Measurements from ENCODE around the gene TBCEL.
"Not testable (repeated sequence)": the region's sequence is repeated elsewhere in the genome, so short reads cannot be mapped to it uniquely, and the experiment has no call there.

TBCEL gene

DNA sequence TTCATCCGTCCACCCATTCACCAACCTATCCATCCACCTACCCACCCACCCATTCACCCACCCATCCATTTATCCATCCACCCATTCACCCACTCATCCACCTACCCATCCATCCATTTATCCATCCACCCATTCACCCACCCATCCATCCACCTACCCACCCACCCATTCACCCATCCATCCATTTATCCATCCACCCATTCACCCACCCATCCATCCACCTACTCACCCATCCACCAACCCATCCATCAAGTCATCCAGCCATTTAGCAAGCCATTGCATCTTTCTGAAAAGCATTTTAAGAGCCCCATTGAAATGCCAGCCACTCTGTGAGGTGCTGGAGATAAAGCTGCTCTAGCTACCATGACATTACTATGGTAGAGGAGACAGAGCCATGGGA, 91.1 kb downstream of the TBCEL start:
- H3K4me1 Mint-ChIP-seq (ENCODE audit: low read depth); H3K27me3 Mint-ChIP-seq; H3K4me3 Mint-ChIP-seq; H3K36me3 Mint-ChIP-seq; H3K9me3 Mint-ChIP-seq (ENCODE audit: low read depth); H3K27ac Mint-ChIP-seq: not testable (repeated sequence)

DNA sequence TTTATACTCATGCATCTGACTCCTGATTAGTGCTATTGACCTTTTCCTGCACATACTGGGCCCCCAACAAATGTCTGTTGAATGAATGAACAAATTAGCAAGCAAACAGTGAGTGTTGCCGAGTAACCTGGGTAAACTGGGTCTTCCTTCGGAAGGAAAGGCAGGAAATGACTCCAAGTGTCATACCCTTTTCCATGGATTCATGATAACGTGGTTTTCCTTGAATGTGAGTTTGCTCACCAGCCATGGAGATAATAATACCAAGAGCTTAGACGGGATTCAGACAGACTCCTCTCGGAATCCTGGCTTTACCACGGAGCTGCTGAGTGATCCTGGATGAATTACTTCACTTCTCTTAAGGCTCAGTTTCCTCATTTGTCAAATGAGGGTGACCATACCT, 93.9 kb downstream of the TBCEL start:
- H3K9me3 Mint-ChIP-seq (ENCODE audit: low read depth), result no peaks in the 10 kb centered on the region
- H3K4me1 Mint-ChIP-seq (ENCODE audit: low read depth), result no peaks in the 10 kb centered on the region
- no peak overlapping the region for H3K27ac Mint-ChIP-seq
- no peaks in the 10 kb centered on the region for H3K36me3 Mint-ChIP-seq
- H3K27me3 Mint-ChIP-seq, result peaks cover 2% of the 10 kb centered on the region
- no peak overlapping the region for H3K4me3 Mint-ChIP-seq

DNA sequence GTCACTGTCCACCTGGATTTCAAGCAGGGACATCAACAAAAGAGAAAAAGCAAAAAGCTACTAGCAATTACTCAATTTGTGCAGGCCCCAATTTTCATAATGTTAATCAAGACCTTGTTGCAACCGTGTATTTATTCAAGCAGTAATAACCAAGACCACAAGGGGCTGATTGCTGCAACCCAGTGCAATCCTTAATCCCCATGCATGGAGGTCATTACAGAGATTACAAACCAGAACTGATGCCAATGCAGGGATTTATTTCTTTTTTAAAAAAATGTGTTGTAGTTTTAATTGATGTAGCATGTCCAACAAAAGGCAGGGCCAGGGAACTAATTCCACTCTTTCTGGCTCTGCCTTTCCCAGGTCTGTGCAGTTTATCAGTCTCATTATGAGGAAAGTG, 95.5 kb downstream of the TBCEL start:
- H3K9me3 Mint-ChIP-seq (ENCODE audit: low read depth), result peaks cover 4% of the 10 kb centered on the region
- H3K4me1 Mint-ChIP-seq (ENCODE audit: low read depth), result no peaks in the 10 kb centered on the region
- peaks cover 3% of the 10 kb centered on the region for H3K36me3 Mint-ChIP-seq
- H3K27ac Mint-ChIP-seq, result no peak overlapping the region
- peaks cover 2% of the 10 kb centered on the region for H3K27me3 Mint-ChIP-seq
- no peak overlapping the region for H3K4me3 Mint-ChIP-seq

DNA sequence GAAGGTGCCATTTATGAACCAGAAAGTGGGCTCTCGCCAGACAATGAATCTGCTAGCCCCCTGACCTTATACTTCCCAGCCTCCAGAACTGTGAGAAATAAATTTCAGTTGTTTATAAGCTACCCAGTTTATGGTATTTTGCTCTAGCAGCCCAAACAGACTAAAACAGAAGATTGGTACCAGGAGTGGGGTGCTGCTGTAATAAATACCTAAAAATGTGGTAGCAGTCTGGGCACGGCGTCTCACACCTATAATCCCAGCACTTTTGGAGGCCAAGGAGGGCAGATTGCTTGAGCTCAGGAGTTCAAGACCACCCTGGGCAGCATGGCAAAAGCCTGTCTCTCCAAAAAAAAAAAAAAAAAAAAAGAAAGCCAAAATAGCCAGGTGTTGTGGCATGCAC, 98.4 kb downstream of the TBCEL start:
- peaks cover 4% of the 10 kb centered on the region for H3K9me3 Mint-ChIP-seq (ENCODE audit: low read depth)
- no peak overlapping the region for H3K27ac Mint-ChIP-seq
- H3K36me3 Mint-ChIP-seq, result peaks cover 3% of the 10 kb centered on the region
- no peak overlapping the region for H3K4me3 Mint-ChIP-seq
- H3K4me1 Mint-ChIP-seq (ENCODE audit: low read depth), result no peaks in the 10 kb centered on the region
- no peaks in the 10 kb centered on the region for H3K27me3 Mint-ChIP-seq

DNA sequence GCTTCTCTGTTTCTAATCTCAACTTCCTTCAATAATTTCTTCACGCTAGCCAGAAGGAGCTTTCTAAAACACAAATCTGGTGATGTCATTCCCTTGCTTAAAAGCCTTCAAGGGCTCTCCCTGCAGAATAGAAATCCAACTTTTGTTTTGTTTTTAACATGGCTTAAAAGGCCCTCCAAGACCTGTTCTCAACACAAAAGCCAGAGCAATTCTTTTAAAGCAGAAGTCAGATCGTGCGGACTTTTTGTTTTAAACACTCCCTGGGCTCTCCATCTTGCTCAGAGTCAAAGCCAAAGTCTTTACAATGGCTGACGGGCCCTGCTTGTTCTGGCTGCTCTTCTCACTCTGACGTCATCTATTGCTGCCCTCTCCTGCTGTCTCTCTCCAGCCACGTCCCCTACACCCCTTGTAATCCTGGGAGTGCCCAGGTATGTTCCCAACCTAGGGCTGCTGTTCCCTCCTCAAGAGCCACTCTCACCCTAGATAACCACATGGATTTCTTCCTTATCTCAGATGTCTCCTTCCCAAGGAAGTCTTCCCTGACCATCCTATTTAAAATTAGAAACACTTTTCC, 99.7 kb downstream of the TBCEL start:
- Mint-ChIP-seq H3K4me1 (ENCODE audit: low read depth) (no peaks in the 10 kb centered on the region), H3K4me3 (no peak overlapping the region), H3K36me3 (peaks cover 3% of the 10 kb centered on the region), H3K27me3 (peaks cover 1% of the 10 kb centered on the region), H3K9me3 (ENCODE audit: low read depth) (peaks cover 4% of the 10 kb centered on the region), H3K27ac (no peak overlapping the region)

DNA sequence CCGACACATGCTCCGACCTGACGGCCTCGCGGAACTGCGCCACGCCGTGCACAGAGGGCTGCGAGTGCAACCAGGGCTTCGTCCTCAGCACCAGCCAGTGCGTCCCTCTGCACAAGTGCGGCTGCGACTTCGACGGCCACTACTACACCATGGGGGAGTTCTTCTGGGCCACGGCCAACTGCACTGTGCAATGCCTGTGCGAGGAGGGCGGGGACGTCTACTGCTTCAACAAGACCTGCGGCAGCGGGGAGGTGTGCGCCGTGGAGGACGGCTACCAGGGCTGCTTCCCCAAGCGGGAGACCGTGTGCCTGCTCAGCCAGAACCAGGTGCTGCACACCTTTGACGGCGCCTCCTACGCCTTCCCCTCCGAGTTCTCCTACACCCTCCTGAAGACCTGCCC, 103.9 kb downstream of the TBCEL start:
- no peak overlapping the region for H3K4me3 Mint-ChIP-seq
- peaks cover 1% of the 10 kb centered on the region for H3K27me3 Mint-ChIP-seq
- H3K9me3 Mint-ChIP-seq (ENCODE audit: low read depth), result peaks cover 4% of the 10 kb centered on the region
- H3K36me3 Mint-ChIP-seq, result peaks cover 3% of the 10 kb centered on the region
- no peak overlapping the region for H3K27ac Mint-ChIP-seq
- H3K4me1 Mint-ChIP-seq (ENCODE audit: low read depth), result no peaks in the 10 kb centered on the region

DNA sequence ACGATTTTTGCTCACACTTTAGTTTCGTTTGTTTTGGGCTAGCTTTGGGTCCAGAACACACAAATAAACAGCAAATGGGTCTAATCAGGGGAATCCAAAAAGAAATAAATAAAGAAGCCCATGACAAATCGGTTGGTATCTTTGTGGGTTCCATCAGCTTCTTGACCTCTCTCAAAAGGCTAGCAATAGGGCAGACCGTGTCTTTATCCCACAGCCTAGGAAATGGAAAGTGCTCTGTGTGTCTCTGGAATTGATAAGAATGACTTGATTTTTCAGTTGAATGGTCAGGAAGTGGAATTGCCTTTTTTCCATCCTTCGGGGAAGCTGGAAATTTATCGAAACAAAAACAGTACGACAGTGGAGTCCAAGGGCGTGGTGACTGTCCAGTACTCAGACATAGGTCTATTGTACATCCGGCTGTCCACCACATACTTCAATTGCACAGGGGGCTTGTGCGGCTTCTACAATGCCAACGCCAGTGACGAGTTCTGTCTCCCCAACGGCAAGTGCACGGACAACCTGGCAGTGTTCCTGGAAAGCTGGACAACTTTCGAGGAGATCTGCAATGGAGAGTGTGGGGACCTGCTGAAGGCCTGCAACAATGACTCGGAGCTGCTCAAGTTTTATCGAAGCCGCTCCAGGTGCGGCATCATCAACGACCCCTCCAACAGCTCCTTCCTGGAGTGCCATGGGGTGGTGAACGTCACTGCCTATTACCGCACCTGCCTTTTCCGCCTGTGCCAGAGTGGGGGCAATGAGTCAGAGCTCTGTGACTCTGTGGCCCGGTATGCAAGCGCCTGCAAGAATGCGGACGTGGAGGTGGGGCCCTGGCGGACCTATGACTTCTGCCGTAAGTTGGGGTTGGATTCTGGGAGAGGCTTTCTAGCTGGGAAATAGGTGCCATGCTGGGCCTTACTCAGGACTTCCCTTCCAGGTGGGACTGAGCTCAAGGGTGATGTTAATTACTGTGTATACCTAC, 105.7 kb downstream of the TBCEL start:
- no peak overlapping the region for H3K4me3 Mint-ChIP-seq
- H3K27ac Mint-ChIP-seq, result no peak overlapping the region
- no peaks in the 10 kb centered on the region for H3K36me3 Mint-ChIP-seq
- H3K9me3 Mint-ChIP-seq (ENCODE audit: low read depth), result no peaks in the 10 kb centered on the region
- H3K4me1 Mint-ChIP-seq (ENCODE audit: low read depth), result no peaks in the 10 kb centered on the region
- peaks cover 1% of the 10 kb centered on the region for H3K27me3 Mint-ChIP-seq

DNA sequence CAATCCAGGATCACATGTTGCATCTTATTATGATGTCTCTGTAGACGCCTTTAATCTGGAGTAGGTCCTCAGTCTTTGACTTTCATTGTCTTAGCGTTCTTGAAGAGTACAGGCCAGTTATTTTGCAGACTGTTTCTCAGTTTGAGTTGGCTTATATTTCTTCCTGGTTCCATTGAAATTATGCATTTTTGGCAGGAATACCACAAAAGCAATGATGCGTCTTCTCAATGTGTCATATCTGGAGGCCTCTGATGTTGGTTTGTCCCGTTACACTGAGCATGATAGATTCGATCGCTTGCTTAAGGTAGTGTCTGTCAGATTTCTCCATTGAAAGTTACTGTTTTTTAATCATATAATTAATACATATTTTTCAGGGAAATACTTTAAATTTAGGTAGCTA, 107.8 kb downstream of the TBCEL start:
- Mint-ChIP-seq H3K4me1 (ENCODE audit: low read depth) (no peaks in the 10 kb centered on the region), H3K4me3 (no peak overlapping the region), H3K36me3 (no peaks in the 10 kb centered on the region), H3K27ac (no peak overlapping the region), H3K27me3 (peaks cover 1% of the 10 kb centered on the region), H3K9me3 (ENCODE audit: low read depth) (no peaks in the 10 kb centered on the region)

DNA sequence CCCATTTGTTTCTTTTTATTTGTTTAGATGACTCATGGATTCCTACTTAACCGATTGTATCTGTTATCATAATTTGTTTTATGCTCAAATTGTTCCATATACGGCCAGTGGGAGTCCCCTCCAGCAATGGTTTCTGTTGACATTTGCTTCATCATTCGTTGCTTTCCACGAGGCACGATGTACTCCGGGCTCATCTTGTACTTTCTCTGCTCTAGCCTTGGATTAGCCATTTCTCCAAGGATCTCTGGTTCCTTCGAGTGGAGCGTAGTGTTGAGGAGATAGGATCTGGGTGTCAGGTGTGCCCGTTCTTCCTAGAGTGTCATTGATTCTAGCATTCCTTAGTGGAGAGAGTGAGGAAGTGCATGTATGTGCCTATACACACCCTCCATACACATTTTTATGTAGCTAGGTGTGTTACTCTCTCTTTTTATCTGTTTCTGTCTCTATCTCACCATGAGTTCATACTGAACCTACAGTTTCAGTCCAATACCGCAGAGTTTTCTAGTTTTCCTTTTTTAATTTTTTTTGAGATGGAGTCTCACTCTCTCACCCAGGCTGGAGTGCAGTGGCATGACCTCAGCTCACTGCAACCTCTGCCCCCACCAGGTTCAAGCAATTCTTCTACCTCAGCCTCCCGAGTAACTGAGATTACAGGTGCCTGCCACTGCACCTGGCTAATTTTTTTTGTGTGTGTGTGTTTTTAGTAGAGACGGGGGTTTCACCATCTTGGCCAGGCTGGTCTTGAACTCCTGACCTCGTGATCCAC, 108.5 kb downstream of the TBCEL start:
- H3K9me3 Mint-ChIP-seq (ENCODE audit: low read depth), result no peaks in the 10 kb centered on the region
- no peaks in the 10 kb centered on the region for H3K4me1 Mint-ChIP-seq (ENCODE audit: low read depth)
- H3K27ac Mint-ChIP-seq, result no peak overlapping the region
- H3K36me3 Mint-ChIP-seq, result no peaks in the 10 kb centered on the region
- peaks cover 1% of the 10 kb centered on the region for H3K27me3 Mint-ChIP-seq
- H3K4me3 Mint-ChIP-seq, result no peak overlapping the region

DNA sequence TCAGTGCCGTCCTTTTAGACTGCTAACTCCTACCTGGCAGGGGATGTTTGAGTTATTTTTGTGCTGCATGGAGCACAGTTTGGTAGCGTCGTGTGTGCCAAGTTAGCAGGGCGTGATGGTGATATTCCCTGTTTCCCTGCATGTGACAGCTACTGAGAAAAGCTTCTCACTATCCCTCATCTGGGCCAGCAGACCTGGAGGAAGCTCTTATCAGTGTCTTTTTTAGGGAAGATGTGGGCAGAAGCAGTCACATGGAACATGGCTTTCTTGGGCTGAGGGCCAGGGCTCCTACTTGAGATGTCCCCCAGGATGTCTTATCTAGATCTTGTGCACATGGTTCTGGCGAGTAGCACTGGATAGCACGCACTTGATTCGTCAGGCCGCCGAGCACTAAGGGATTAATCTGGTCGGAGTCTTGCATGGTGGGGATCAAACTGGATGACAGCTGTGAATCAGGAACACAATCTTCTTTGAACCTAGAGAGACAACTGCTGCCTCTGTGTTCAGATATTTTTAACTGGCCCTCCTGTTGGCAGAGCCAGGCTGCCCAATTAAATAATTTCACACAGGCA, 110.9 kb downstream of the TBCEL start:
- no peak overlapping the region for H3K27ac Mint-ChIP-seq
- no peaks in the 10 kb centered on the region for H3K27me3 Mint-ChIP-seq
- H3K4me3 Mint-ChIP-seq, result no peak overlapping the region
- H3K9me3 Mint-ChIP-seq (ENCODE audit: low read depth), result no peaks in the 10 kb centered on the region
- H3K4me1 Mint-ChIP-seq (ENCODE audit: low read depth), result no peaks in the 10 kb centered on the region
- H3K36me3 Mint-ChIP-seq, result no peaks in the 10 kb centered on the region

DNA sequence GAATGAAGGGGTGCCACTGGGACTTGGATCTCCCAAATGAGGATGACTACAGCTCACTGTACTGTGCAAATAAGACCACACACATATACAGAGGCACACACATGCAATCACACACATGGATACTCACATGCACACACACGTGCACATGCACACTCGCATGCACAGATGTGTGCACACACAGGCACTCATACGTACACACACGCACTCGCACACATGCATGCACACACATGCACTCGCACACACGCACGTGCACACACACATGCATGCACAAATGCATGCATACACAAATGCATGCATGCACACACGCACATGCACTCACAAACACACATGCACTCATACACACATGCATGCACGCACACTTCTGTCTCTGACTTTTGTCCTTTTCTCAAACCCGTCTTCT, 113.1 kb downstream of the TBCEL start:
- Mint-ChIP-seq H3K4me3 (no peak overlapping the region), H3K4me1 (ENCODE audit: low read depth) (no peaks in the 10 kb centered on the region), H3K27me3 (no peaks in the 10 kb centered on the region), H3K9me3 (ENCODE audit: low read depth) (no peaks in the 10 kb centered on the region), H3K36me3 (no peaks in the 10 kb centered on the region), H3K27ac (no peak overlapping the region)

DNA sequence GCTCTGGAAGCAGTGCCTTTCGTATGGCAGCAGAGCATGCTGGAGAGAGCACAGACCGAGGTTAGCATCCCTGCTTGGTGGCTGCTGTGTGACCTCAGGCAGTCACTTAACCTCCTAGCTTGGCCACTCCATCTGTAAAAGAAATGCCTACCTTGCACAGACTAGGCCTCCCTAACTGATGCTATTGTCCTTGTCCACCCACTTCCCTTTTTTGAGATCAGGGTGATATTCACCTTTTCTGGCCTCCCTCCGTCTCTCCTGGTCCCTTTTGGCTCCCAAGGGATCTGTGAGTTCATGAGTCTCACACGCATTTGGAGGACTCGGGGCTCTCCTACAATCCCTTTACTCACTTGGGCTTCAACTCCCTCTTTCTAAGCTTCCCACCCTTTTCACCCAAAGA, 114.4 kb downstream of the TBCEL start:
- Mint-ChIP-seq H3K27me3 (no peaks in the 10 kb centered on the region), H3K27ac (no peak overlapping the region), H3K4me3 (no peak overlapping the region), H3K4me1 (ENCODE audit: low read depth) (no peaks in the 10 kb centered on the region), H3K36me3 (no peaks in the 10 kb centered on the region), H3K9me3 (ENCODE audit: low read depth) (no peaks in the 10 kb centered on the region)

DNA sequence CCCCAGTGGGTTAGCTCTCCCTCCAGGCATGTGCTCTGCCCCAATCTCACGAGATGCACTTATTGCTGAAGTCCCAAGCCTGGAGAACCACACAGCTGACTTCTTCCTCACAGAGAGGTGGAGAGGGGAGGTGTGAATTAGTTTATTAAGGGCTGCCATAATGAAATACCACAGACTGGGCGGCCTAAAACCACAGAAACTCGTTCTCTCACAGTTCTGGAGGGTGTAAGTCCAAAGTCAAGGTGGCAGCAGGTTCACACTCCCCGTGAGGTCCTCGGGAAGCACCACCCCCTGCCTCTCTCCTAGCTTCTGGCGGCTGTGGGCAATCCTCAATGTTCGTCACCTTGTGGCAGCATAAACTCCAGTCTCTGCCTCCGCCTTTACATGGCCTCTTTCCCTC, 116.5 kb downstream of the TBCEL start:
- Mint-ChIP-seq H3K4me1 (ENCODE audit: low read depth) (no peaks in the 10 kb centered on the region), H3K27ac (no peak overlapping the region), H3K4me3 (no peak overlapping the region), H3K36me3 (no peaks in the 10 kb centered on the region), H3K27me3 (no peaks in the 10 kb centered on the region), H3K9me3 (ENCODE audit: low read depth) (no peaks in the 10 kb centered on the region)

Measured in activated naive CD8-positive, alpha-beta T cell (primary cell).